ENCODE measurements around the gene ZNF839. TPM values are rescaled to one million over a fixed set of nuclear protein-coding genes. Genes with fewer than 3 reads are reported as not detected.

Gene ZNF839
- total RNA-seq, 1 donor from 2014 or later, result 16.9 TPM

DNA sequence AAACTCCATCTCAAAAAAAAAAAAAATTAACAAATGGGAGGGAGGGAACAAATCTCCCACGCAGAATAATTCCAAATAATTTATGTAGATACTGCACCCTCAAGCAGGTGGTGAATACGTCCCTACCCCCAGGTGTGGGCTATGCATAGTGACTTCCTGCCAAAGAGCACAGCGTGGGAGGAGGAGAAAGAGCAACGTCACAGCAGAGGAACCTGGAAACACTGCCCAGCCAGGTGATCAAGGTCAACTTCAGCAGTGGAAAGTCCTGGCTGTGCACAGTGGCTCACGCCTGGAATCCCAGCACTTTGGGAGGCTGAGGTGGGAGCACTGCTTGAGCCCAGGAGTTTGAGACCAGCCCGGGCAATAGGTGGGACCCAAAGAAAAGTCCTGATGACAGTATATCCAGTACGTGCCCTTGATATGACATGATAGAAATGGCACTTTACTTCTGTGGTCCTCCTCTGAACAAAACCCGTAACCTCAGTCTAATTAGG lies 33.6 kb downstream of the ZNF839 start:
- TF ChIP-seq, protein P1, sequence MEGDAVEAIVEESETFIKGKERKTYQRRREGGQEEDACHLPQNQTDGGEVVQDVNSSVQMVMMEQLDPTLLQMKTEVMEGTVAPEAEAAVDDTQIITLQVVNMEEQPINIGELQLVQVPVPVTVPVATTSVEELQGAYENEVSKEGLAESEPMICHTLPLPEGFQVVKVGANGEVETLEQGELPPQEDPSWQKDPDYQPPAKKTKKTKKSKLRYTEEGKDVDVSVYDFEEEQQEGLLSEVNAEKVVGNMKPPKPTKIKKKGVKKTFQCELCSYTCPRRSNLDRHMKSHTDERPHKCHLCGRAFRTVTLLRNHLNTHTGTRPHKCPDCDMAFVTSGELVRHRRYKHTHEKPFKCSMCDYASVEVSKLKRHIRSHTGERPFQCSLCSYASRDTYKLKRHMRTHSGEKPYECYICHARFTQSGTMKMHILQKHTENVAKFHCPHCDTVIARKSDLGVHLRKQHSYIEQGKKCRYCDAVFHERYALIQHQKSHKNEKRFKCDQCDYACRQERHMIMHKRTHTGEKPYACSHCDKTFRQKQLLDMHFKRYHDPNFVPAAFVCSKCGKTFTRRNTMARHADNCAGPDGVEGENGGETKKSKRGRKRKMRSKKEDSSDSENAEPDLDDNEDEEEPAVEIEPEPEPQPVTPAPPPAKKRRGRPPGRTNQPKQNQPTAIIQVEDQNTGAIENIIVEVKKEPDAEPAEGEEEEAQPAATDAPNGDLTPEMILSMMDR (conservative IDR thresholded peaks at IDR 0.05; ENCODE audit: low read depth, low read length), result no peak
- H3K4me3 ChIP-seq (ENCODE audit: low read depth, low read length), result no peak overlapping the region
- no peak for DNase-seq (ENCODE audit: low read depth)

DNA sequence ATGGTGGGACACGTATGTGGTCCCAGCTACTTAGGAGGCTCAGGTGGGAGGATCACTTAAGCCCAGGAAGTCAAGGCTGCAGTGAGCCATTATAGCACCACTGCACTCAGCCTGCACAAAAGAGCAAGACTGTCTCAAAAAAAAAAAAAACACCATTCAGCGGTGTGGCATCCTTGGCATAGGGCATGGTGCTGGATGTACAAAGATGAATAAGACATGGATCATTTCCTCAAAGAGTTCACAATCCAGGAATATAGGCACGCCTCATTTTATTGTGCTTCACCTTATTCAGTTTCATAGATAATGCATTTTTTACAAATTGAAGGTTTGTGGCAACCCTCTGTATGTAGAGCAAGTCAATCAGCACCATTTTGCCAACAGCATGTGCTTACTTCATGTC lies 36.7 kb downstream of the ZNF839 start:
- TF ChIP-seq, protein P1 (conservative IDR thresholded peaks at IDR 0.05; ENCODE audit: low read depth, low read length), result no peak
- DNase-seq (ENCODE audit: low read depth), result no peak
- no peak overlapping the region for H3K4me3 ChIP-seq (ENCODE audit: low read depth, low read length)

DNA sequence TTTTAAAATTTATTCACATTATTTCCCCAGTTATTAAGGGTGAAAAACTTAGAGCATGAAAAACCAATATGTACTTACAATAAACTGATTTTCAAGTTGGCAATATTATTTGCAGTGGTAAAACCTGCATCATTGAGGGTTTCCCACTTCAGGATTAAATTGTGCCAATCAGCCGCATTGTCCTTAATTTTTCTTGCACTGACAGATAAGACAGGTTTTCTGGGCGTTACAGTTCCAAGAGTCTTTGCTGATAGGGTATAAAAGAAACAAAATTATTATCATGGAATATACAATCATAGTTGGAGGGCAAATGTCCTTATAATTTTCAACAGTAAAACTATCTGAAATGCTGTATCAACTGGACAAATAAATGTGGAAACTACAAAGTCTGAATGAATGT lies 39.8 kb downstream of the ZNF839 start:
- DNase-seq (ENCODE audit: low read depth), result no peak
- H3K4me3 ChIP-seq (ENCODE audit: low read depth, low read length), result no peak overlapping the region
- TF ChIP-seq, protein P1 (conservative IDR thresholded peaks at IDR 0.05; ENCODE audit: low read depth, low read length), result no peak

DNA sequence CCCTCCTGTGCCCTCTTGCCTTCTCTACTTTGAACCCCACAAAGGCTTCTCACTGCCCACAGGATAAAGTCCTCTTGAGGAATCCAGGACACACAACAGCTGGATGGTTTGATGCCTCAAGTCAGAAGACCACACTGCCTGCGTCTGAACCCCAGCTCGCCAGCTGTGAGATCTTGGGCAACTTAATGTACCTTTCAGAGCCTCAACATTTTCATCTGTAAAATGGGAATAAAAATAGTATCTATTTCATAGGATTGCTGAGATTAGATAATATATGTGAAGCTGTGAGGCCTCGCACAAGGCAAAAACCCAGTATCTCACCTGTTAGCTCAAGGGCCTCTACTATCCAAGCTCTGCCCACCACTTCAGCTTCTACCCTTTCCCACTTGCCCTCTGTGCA lies 40.8 kb downstream of the ZNF839 start:
- no peak for DNase-seq (ENCODE audit: low read depth)
- TF ChIP-seq, protein P1 (conservative IDR thresholded peaks at IDR 0.05; ENCODE audit: low read depth, low read length), result no peak
- no peak overlapping the region for H3K4me3 ChIP-seq (ENCODE audit: low read depth, low read length)

DNA sequence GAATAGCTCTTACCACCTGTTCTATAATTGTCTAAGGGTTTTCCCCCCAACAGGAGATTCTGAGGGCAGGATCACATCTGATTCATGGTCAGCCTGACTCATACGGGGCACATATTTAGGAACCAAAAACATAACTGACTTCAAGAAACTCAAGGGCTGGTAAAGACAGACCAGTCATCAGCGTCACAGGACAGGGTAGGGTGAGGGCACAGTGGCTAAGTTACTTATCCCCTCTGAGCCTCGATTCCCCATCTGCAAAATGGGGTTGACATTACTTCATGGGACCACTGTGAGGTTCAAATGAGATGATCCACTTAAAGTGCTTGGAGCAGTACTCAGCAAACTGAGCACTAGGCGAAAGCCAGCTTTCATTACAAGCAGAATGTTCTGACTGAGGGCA lies 42.5 kb downstream of the ZNF839 start:
- TF ChIP-seq, protein P1 (conservative IDR thresholded peaks at IDR 0.05; ENCODE audit: low read depth, low read length), result no peak
- H3K4me3 ChIP-seq (ENCODE audit: low read depth, low read length), result peak overlapping the region; percentile 82
- peak; percentile 2 for DNase-seq (ENCODE audit: low read depth)

DNA sequence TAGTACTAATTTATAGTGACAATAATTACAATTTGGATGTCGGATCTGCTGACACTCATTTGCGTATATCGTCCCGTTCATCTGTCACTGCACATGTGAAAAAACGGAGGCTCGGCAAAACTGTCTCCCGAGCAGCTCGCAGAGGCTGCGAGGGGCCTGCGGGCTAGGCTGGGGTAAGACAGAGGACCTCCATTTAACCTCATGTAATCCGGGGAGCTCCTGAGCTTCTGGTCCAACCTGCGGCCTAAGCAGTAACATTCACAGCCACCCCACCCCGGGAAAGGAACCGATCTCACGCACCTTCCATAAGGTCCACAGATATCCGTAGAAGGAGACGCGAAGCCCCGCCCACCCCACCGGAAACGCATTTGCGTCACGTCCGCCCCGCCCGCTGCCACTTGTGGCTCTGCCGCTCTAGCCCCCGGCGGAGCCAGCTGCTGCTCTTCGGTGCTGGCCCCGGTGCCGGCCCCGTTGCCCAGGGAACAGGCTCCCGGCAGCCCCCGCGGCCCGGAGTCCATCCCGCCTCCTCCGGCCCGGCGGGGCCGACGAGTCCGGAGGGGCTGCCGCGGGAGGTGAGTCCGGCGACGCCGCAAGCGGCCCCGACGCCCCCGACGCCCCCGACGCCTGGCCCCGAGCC lies 43.1 kb downstream of the ZNF839 start, which contains the start of the genes CINP and TECPR2:
CINP (minus strand) TSS at position 346 of the 637 bp plus-strand sequence; CDS start at position 307, 39 bp downstream.
TECPR2 (plus strand) TSS at position 397 of the 637 bp plus-strand sequence. CDS start 13,781 bp downstream, outside the sequence.
- DNase-seq (ENCODE audit: low read depth), result peak; percentile 43
- TF ChIP-seq, protein P1 (conservative IDR thresholded peaks at IDR 0.05; ENCODE audit: low read depth, low read length), result no peak
- H3K4me3 ChIP-seq (ENCODE audit: low read depth, low read length), result peak within 1 kb of the TSS; percentile 82
